ENCODE measurements around the gene BCL2. TPM values are rescaled to one million over a fixed set of nuclear protein-coding genes. Genes with fewer than 3 reads are reported as not detected.
A peak's percentile ranks its signal among the peaks of the same experiment; 100 is the strongest.

The BCL2 gene
- total RNA-seq, 1 donor from 2014 or later: 2.4 TPM

DNA sequence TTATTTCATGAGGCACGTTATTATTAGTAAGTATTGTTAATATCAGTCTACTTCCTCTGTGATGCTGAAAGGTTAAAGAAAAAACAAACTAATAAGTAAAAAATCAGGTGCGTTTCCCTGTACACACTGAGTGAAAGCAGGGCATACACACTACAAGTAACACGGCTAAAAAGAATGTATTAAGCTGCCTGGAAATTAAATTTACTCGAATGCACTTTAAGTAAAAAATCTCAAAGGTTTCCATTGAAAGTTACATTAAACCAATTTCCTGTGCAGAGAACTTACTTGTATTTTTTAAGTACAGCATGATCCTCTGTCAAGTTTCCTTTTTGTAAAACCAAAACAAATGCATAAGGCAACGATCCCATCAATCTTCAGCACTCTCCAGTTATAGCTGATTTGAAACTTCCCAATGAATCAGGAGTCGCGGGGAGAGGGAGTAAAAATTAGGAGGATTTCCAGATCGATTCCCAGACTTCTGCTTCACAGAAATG, 633 bp downstream of the BCL2 start:
- no peak for FAIRE-seq
- peak; percentile 10 for DNase-seq (ENCODE audit: low read depth)
- Histone ChIP-seq H3K27me3 (ENCODE audit: control insufficient read depth, insufficient read depth, low read length) (peaks cover 1% of the 10 kb centered on the region), H3K36me3 (ENCODE audit: control insufficient read depth, insufficient read depth, low read length) (no peaks in the 10 kb centered on the region), H3K4me3 (ENCODE audit: low read depth, low read length) (peak overlapping the region; percentile 64)
- TF ChIP-seq, protein P1, sequence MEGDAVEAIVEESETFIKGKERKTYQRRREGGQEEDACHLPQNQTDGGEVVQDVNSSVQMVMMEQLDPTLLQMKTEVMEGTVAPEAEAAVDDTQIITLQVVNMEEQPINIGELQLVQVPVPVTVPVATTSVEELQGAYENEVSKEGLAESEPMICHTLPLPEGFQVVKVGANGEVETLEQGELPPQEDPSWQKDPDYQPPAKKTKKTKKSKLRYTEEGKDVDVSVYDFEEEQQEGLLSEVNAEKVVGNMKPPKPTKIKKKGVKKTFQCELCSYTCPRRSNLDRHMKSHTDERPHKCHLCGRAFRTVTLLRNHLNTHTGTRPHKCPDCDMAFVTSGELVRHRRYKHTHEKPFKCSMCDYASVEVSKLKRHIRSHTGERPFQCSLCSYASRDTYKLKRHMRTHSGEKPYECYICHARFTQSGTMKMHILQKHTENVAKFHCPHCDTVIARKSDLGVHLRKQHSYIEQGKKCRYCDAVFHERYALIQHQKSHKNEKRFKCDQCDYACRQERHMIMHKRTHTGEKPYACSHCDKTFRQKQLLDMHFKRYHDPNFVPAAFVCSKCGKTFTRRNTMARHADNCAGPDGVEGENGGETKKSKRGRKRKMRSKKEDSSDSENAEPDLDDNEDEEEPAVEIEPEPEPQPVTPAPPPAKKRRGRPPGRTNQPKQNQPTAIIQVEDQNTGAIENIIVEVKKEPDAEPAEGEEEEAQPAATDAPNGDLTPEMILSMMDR (IDR thresholded peaks at IDR 0.05; ENCODE audit: insufficient read depth, low read length, severe bottlenecking): no peak

DNA sequence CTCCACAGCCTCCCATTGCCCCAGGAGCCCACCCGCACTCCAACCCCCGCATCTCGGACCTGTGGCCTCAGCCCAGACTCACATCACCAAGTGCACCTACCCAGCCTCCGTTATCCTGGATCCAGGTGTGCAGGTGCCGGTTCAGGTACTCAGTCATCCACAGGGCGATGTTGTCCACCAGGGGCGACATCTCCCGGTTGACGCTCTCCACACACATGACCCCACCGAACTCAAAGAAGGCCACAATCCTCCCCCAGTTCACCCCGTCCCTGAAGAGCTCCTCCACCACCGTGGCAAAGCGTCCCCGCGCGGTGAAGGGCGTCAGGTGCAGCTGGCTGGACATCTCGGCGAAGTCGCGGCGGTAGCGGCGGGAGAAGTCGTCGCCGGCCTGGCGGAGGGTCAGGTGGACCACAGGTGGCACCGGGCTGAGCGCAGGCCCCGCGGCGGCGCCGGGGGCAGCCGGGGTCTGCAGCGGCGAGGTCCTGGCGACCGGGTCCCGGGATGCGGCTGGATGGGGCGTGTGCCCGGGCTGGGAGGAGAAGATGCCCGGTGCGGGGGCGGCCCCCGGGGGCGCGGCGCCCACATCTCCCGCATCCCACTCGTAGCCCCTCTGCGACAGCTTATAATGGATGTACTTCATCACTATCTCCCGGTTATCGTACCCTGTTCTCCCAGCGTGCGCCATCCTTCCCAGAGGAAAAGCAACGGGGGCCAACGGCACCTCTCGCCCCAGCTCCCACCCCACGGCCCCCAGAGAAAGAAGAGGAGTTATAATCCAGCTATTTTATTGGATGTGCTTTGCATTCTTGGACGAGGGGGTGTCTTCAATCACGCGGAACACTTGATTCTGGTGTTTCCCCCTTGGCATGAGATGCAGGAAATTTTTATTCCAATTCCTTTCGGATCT, 1.3 kb downstream of the BCL2 start:
- no peaks in the 10 kb centered on the region for H3K36me3 ChIP-seq (ENCODE audit: control insufficient read depth, insufficient read depth, low read length)
- H3K27me3 ChIP-seq (ENCODE audit: control insufficient read depth, insufficient read depth, low read length): peaks cover 1% of the 10 kb centered on the region
- FAIRE-seq (no peak), DNase-seq (ENCODE audit: low read depth) (peak; percentile 15)
- TF ChIP-seq, protein P1 (IDR thresholded peaks at IDR 0.05; ENCODE audit: insufficient read depth, low read length, severe bottlenecking): peak; percentile 76
- H3K4me3 ChIP-seq (ENCODE audit: low read depth, low read length): peak overlapping the region; percentile 11

DNA sequence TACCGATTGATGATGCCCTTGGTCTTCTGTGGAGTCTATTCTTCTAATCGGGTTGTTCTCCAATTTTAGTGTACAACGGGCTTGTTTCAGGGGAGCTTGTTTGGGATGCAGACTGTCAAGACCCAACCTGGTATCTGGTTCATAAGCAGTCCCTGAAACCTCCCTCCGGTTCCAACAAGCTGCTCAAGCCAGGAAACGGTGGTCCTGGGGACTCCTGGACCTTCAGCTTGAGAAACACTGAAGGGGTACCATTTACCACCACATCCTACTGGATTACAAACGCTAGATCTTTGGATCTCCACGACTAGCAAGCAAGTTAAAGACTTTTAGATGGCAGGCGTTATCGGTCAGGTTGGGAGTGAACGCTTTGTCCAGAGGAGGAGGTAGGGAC, 2.0 kb downstream of the BCL2 start:
- Histone ChIP-seq H3K36me3 (ENCODE audit: control insufficient read depth, insufficient read depth, low read length) (no peaks in the 10 kb centered on the region), H3K27me3 (ENCODE audit: control insufficient read depth, insufficient read depth, low read length) (peaks cover 1% of the 10 kb centered on the region), H3K4me3 (ENCODE audit: low read depth, low read length) (no peak overlapping the region)
- TF ChIP-seq, protein P1 (IDR thresholded peaks at IDR 0.05; ENCODE audit: insufficient read depth, low read length, severe bottlenecking): no peak
- no peak for FAIRE-seq
- DNase-seq (ENCODE audit: low read depth): no peak

DNA sequence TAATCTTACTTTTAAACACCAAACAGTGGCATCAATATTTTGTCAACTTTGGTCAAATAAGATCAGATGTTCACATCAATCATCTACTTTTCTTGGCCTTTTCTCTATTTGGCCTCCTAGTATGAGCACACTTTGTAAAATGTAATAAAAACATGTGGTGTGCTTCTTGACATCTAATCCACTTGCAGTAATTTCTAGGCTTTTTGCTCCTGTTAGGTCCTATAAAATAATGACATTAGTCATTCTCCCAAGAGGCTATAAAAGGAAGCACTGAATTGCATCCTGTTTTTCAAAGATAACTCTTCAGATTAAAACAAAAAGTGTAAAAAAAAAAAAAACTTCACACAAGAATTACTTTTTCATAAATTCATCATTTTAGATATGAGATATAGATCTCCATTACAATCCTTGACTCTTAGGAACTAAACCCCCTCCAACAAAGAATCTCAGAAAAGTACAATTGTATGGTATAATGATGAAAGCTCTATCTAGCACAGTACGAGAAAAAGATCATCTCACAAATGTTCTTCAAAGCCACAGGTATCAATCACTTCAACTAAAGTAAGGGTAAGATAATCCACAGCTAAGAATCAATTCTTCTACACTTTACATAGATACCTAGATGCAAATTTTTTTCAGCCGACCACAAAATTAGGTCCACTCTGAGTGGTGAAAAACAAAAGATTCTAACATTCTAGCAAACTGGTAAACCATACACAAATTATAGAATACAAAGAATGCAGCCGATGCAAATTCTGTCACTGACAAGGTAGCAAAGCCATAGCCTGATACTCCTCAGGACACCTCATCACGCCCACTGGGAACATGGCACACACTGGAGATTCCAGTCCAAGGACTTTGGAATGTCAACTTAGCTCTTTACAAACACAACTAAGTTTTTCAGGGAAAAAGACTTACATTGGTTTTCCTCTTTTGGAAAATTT, 2.7 kb downstream of the BCL2 start:
- Histone ChIP-seq H3K4me3 (ENCODE audit: low read depth, low read length) (no peak overlapping the region), H3K36me3 (ENCODE audit: control insufficient read depth, insufficient read depth, low read length) (no peaks in the 10 kb centered on the region), H3K27me3 (ENCODE audit: control insufficient read depth, insufficient read depth, low read length) (peaks cover 1% of the 10 kb centered on the region)
- no peak for FAIRE-seq
- no peak for DNase-seq (ENCODE audit: low read depth)
- TF ChIP-seq, protein P1 (IDR thresholded peaks at IDR 0.05; ENCODE audit: insufficient read depth, low read length, severe bottlenecking): no peak

DNA sequence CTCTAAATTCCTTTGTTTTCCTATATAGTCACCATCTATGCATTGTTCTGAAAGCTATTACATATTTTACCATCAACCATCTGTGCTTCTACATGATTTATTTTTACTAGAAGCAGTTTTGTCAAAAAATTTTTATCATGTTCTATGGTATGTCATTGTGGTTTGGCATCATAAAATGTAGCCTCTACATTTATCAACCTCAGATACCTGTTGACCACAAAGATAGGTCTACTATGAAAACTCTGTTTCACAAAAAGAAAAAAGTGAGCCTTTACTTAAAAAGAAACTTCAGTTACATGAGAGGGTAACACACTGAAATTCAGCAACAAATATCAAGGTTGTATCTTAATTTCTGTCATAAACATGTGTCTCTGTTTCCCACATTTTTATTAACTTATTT, 3.7 kb downstream of the BCL2 start:
- Histone ChIP-seq H3K27me3 (ENCODE audit: control insufficient read depth, insufficient read depth, low read length) (peaks cover 1% of the 10 kb centered on the region), H3K4me3 (ENCODE audit: low read depth, low read length) (no peak overlapping the region), H3K36me3 (ENCODE audit: control insufficient read depth, insufficient read depth, low read length) (no peaks in the 10 kb centered on the region)
- no peak for FAIRE-seq
- TF ChIP-seq, protein P1 (IDR thresholded peaks at IDR 0.05; ENCODE audit: insufficient read depth, low read length, severe bottlenecking): no peak
- no peak for DNase-seq (ENCODE audit: low read depth)

Measured in bronchial epithelial cell (primary cell).